SU-DHL-6 (cell line): ENCODE measurements around the gene APOBEC2.

Source experiments
- EZH2phosphoT487 ChIP-seq: fragments of 200-600 bp; sonication (generic), shearing (Covaris generic); conservative IDR thresholded peaks from 2 replicates; pipeline ENCODE4 v1.6.1; 2018; ENCODE audit warnings: mild to moderate bottlenecking, antibody characterized with exemption, low read length, moderate library complexity, mixed read lengths
- TF ChIP-seq, protein P1 (sequence below): fragments of 200-600 bp; sonication (generic); IDR thresholded peaks from one replicate; pipeline ENCODE4 v1.5.1; 2017; ENCODE audit warnings: antibody characterized with exemption, mild to moderate bottlenecking, low read length, moderate library complexity; ENCODE audit not compliant: insufficient read depth, poor library complexity, severe bottlenecking

GRCh38 chr6:41038205-41038604 lies 14.8 kb upstream of the APOBEC2 start:
- TF ChIP-seq EZH2phosphoT487 = no peak
- TF ChIP-seq, protein P1, sequence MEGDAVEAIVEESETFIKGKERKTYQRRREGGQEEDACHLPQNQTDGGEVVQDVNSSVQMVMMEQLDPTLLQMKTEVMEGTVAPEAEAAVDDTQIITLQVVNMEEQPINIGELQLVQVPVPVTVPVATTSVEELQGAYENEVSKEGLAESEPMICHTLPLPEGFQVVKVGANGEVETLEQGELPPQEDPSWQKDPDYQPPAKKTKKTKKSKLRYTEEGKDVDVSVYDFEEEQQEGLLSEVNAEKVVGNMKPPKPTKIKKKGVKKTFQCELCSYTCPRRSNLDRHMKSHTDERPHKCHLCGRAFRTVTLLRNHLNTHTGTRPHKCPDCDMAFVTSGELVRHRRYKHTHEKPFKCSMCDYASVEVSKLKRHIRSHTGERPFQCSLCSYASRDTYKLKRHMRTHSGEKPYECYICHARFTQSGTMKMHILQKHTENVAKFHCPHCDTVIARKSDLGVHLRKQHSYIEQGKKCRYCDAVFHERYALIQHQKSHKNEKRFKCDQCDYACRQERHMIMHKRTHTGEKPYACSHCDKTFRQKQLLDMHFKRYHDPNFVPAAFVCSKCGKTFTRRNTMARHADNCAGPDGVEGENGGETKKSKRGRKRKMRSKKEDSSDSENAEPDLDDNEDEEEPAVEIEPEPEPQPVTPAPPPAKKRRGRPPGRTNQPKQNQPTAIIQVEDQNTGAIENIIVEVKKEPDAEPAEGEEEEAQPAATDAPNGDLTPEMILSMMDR = no peak
